IPS-NIHi11 (cell line): ENCODE results near the gene SMARCA4.

Source experiments
- DNase-seq: peaks from one replicate; pipeline ENCODE4 v3.0.0; 2012; ENCODE audit warnings: mixed read lengths, low spot score

Gene SMARCA4

GRCh38 chr19:11012507-11012906 is 51.7 kb downstream of the SMARCA4 start:
- DNase-seq: no peak

DNA sequence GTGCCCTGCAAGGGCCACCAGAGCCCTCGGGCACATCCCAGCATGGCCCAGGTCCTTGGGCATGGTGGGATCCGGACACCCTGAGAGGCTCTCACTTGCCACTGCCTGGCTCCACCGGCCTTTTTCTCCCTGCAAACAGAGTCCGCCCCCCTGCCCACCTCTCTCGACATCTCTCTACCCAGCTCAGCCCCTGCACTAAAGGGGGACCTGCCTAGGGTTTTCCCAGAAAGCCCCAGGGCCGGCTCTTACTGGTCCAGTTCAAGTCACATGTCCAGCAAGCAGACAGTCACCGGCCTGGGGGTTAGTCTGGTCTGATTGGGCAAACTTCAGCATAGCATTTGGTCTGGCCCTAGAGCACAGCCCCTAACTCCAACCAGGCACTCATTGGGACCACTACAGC is 52.9 kb downstream of the SMARCA4 start:
- no peak for DNase-seq

GRCh38 chr19:11014403-11014911 is 53.6 kb downstream of the SMARCA4 start:
- DNase-seq: peak; percentile 81

GRCh38 chr19:11016631-11017030 is 55.8 kb downstream of the SMARCA4 start:
- DNase-seq: no peak

- DNase-seq: no peak
These were observed 56.6 kb downstream of the SMARCA4 start for GRCh38 chr19:11017275-11018035.

- DNase-seq: peak; percentile 50
These were observed 57.3 kb downstream of the SMARCA4 start for GRCh38 chr19:11018179-11018578.

DNA sequence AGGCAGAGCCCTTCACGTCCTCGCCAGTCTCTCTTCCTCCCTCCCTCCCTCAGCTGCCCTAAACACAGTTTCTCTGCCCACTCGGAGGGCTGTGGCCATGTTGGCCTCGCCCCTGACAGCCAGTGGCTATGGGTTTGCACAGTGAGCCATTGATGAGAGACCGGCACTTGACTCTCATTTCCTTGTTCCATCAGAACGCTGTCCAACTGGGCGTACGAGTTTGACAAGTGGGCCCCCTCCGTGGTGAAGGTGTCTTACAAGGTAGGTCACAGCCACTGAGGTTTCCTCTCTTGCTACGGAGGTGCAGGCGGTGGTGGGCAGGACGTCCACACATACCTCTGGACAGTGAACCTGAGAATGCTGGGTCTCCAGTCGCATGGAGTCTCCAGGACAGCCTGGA is 57.9 kb downstream of the SMARCA4 start:
- no peak for DNase-seq

- no peak for DNase-seq
These were observed 58.4 kb downstream of the SMARCA4 start for GRCh38 chr19:11019262-11019661.

- DNase-seq: no peak
These were observed 59.0 kb downstream of the SMARCA4 start for GRCh38 chr19:11019824-11020223.

DNA sequence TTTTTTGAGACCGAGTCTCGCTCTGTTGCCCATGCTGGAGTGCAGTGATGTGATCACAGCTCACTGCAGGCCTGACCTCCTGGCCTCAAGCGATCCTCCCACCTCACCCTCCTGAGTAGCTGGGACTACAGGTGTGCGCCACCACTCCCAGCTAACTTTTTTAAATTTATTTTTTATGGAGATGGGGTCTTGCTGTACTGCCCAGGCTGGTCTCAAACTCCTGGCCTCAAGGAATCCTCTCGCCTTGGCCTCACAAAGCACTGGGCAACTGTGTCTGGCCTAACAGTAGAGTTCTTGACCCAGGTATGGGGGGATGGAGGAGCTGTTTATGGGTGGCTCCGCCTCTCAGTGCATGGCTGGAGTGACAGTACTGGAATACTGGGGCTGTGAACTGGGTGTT is 59.6 kb downstream of the SMARCA4 start:
- no peak for DNase-seq

- DNase-seq: no peak
These were observed 60.3 kb downstream of the SMARCA4 start for GRCh38 chr19:11020982-11021759.

DNA sequence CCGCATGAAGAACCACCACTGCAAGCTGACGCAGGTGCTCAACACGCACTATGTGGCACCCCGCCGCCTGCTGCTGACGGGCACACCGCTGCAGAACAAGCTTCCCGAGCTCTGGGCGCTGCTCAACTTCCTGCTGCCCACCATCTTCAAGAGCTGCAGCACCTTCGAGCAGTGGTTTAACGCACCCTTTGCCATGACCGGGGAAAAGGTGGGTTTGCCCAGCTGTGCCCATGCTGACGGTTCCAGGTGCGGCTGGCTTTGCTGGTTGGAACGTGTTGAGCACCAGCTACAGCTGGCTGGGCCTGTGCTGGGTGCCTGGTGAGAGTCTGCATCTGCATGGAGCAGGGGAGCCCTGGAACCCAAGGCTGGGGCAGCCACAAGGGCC is 60.9 kb downstream of the SMARCA4 start:
- no peak for DNase-seq

GRCh38 chr19:11023016-11023415 is 62.2 kb downstream of the SMARCA4 start:
- DNase-seq: no peak

DNA sequence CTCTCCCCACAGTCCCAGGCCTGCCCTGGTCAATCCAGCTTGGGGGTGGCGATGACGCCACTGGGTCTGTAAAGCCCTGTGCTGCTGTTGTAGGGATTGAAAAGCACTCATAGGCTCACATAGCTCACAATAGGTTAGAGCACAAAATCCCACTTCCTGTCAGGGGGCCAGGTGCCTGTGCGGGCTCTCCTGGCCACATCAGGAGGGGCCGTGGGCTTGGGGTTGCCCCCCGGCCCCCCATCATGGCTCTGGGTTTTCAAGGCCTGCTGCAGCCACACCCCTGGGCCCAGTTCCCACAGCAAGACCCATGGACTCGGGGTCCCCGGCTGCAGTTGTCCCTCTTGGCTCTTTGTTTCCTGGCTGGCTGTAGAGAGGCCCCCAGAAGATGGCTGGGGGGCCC is 62.9 kb downstream of the SMARCA4 start:
- no peak for DNase-seq

- no peak for DNase-seq
These were observed 63.4 kb downstream of the SMARCA4 start for GRCh38 chr19:11024259-11024658.

DNA sequence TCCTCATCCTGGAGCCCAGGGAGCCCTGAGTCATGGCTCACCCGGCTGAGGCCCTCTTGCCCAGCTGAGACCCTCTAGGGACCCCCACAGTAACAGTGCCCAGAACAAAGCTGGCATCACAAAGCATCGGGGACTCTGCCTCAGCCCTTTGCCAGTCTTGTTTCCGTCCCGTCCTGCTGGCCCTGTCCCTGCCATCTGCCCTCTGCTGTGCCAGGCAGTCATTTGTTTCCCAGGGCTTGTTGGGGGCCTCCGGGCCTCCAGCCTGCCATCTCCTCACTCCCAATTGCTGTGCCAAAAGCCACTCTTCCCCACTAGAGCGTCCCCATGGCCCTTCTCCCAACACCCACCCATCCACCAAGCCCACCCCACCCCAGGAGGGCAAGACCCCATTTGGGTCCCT is 64.2 kb downstream of the SMARCA4 start:
- DNase-seq: no peak

GRCh38 chr19:11025445-11025844 is 64.6 kb downstream of the SMARCA4 start:
- no peak for DNase-seq

- DNase-seq: no peak
These were observed 65.2 kb downstream of the SMARCA4 start for GRCh38 chr19:11025997-11026396.

DNA sequence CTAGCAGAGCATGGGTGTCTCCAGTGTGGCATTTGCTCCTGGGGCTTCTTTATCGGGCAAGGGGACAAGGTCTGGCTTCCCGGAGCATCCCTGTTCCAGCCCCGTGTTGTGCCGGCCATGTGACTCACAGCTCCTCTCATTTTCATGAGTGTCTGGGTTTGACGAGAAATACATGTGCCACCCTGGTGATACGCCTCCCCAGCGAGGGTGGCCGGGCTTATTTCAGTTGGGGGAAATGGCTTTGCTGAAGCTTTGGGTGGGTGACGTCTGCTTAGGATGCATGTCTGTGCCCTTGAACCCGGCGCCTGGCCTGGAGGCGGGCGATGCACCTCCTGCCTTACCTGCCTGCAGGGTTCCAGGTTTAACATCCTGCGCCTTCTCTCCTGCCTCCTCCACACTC is 66.6 kb downstream of the SMARCA4 start:
- DNase-seq: no peak

DNA sequence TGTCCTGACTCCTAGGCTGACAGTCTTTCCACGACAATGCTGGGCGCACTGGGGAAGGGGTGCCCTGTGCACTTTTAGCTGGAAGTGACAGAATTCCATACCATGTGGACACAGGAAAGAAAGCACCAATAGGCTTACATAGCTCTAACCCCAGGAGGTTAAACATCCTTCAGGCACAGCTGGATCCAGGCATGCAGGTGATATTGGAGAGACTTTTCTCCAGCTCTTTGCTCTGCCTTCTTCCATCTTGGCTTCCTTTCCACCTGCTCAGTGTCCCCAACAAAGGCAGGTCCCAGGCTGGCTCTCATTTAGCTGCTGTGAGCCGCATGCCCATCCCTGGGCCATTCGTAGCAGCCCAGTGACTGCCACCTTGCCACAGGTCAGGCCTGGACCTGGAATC is 67.3 kb downstream of the SMARCA4 start:
- DNase-seq: no peak

GRCh38 chr19:11031421-11032070 is 70.7 kb downstream of the SMARCA4 start:
- DNase-seq: no peak

DNA sequence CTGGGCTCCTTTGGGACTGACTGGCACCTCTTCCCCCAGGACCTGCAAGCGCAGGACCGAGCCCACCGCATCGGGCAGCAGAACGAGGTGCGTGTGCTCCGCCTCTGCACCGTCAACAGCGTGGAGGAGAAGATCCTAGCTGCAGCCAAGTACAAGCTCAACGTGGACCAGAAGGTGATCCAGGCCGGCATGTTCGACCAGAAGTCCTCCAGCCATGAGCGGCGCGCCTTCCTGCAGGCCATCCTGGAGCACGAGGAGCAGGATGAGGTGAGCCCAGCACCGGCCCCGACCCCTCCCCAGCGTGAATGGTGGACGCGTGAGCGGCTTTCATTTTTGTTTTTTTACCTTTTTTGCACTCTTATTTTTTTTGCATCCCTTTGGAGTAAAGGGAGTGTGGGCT is 72.4 kb downstream of the SMARCA4 start:
- DNase-seq: no peak

GRCh38 chr19:11033763-11034162 is 72.9 kb downstream of the SMARCA4 start:
- DNase-seq: no peak
